Activated CD4-positive, alpha-beta T cell treated with anti-CD3 and anti-CD28 coated beads, Interleukin-2, amount 50 U/mL, for 16 hours (primary cell): ENCODE results near the gene ISLR.

Experiments used
- DNase-seq: peaks from one replicate; pipeline ENCODE4 v3.0.0-alpha.2; 2020

ISLR gene

DNA sequence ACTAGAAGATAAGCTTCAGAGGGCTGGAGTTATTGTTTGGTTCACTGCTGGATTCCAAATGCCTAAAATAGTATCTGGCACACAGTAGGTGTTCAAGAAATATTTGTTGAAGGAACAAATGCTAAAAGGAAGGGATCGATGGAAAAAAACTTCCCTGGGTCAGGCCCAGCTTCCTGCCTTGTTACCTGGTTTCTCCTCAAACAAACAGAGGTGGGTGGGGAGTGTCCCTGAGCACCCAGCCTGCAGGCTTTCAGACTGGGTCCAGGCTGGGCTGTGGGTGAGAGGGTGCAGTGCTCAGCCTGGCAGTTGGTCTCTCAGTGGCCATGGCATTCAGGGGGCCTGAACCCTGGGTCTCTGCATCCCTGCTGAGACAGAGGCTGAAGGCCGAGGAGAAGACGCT is 43.4 kb downstream of the ISLR start:
- no peak for DNase-seq

DNA sequence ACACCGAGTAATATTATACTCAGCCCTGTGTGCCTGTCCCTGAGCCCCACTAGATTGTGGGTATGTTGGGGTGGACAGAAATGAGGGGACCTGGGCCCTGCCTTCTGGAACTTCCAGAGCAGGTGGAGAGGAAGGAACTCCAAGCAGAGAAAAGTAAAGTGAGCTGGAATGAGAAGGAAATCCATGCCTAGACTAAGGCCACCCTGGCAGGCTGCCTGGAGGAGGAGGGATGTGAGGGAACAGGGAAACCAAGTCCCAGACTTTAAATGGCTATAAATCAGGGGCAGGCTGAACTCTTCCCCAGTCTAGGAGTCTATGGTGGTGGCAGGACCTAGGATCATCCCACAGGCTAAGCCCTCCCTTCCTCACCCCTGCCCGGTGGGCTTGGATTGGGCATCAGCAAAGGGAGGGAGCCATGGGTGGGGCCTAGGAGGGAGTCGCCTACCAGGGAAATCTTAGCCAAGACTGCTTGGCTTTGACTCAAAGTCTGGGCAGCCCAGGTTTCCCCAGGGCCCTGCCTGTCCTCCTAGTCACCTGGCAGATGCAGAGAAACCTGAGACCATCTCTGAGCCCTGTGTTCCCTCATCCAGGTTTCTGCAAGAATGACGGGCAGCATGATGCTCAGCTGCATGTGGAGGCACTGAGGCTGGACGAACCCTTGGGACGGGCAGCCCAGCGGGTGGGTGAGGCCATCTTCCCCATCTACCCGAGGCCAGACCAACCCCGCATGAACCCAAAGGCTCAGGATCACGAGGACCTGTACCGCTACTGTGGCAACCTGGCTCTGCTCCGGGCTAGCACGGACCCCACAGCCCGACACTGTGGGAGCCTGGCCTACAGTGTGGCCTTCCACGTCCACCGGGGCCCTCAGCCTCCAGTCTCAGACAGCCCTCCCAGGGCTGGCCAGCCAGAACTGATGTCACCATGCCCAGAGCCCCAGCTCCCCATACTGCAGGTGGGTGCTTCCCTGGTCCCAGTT is 44.7 kb downstream of the ISLR start:
- DNase-seq: no peak

DNA sequence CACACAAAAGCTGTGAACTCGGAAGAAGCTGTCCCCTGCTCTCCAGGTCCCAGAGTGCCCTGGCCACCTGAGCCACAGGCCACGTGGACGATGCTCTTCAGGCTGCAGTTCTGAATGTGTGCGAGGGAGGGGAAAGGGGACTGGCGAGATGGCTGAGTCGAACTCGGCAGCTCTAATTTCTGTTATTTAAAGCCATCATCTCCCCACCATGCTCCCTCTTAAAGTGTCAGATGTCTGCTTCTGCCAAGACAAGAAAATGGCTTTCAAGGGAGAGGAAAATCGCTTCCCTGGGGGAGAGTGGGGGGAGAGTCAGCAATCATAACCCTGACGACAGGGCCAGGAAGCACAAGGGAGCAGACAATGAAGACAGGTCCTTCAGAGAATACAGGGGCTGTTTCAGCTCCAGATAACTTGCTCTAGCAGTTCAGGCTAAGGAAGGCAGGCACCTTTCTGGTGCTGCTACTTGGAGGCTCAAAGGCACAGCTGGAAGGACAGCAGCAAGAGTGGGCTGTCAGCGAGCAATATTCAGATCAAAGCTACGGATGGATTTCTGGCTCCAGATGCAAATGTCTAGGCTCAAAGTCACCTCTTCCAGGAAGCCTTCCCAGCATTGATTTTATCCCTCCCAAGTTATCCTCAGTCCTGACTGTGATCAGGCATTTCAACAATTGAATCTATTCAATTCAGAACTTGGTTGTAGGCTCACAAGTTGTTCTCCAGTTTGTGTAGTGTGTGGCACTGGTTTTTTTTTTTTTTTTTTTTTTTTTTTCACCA is 47.2 kb downstream of the ISLR start:
- DNase-seq: no peak

DNA sequence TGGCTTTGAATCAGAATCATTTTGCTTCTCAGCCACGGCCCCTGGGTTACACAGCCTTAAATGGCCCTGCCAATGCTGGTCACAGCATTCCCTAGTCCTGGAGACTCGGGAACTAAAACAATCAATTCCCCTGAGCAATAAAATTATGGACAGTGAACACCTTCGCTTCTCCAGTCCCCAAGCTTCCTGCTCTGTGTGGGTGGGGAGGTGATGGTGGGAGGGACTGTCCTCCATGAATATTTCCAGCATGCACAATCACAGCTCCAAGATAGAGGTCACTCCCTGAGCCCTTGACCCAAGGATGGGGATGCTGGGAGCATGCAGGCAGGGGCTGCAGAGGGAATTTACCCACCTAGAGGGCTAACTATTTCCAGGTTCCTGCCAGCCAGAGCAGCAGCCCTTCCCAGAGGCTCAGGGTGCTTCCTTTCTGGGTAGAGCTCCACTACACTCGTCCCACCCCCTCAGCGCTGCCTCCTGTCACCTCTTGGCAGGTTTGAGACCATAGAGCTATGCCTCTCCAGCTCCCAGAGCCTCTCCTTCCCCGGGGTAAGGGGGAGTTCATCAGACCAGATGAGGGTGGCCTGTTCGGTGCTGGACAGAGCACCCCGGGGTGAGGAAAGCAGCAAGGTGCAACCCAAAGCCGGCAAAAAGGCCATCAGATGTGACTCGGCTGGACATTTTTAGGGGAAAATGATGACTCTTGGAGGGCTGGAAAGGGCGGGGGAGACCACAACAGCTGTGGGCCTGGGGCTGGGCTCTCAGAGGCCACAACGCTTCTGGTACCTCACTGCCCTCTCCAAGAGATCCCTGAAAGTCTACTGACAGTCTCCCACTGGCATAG is 48.1 kb downstream of the ISLR start:
- no peak for DNase-seq

DNA sequence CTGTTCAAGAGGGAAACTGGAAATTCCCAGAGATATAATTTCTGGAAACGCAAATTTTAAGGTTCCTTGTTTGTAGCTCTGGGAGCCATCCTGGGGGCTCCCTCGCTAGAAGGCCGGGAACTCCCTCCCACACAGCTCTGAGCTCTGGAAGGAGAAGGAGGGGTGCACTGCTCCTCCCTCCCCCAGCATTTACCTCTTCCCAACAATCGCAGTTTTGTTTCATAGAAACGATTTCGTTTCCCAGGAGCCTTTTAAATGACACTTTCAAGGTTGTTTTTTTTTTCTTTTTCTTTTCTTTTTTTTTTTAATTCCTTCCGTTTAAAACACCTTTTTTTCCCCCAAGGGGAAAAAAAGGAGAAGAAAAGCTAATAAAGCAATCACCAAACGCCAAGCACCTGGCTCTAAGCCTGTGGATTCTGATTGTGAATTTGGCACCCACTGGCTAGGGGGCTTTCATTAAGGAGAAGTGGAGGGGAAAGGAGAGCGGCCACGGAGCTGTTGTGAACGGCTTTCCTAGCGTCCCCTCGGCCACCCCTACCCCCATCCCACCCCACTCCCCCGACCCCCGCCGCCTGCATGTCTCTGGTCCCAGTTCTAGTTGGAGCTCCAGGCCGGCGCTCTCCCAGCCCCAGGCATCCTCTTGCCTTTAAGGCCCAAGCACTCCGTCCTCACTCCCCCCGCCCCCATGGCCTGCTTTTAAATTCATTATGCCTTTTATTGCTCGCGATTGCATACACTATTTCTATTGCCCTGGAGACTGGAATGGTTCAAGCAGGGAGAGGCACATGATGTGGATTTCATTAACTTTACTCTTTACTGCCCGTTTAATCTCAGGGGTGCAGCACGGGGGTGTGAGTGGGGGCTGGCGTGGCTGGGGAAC is 49.0 kb downstream of the ISLR start:
- DNase-seq: no peak

DNA sequence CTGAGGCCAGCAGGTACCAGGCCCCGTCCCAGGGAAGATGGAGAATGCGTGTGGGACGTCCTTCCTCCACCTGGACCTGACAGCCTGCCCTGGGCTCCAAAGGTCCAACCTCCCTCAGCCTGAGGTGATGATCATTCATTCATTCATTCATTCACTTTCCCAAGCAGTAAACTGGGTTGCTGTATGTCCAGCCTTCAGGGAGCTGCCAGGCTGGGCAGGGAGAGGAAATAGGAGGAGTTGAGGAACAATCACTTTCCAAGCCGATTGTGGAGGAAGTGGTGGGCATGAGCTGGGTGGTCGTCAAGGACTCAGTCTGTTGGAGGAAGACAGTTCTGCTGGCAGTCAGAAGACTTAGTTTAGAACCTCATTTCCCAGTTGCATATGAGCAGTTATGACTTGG is 52.4 kb downstream of the ISLR start:
- no peak for DNase-seq
